ENCODE measurements around the gene WWTR1. TPM values are rescaled to one million over a fixed set of nuclear protein-coding genes. Genes with fewer than 3 reads are reported as not detected.
A peak's percentile ranks its signal among the peaks of the same experiment; 100 is the strongest.

WWTR1 gene
- total RNA-seq, 1 donor from 2014 or later, result 142 TPM

GRCh38 chr3:149655826-149656574 lies 1.8 kb downstream of the WWTR1 start:
- DNase-seq (ENCODE audit: low read depth in 2 of 2), result peak; percentile 44 to 63

- DNase-seq (ENCODE audit: low read depth in 2 of 2), result peak in 1 of 2 donors; percentile 77
These were observed 3.6 kb downstream of the WWTR1 start for GRCh38 chr3:149654188-149654601.

DNA sequence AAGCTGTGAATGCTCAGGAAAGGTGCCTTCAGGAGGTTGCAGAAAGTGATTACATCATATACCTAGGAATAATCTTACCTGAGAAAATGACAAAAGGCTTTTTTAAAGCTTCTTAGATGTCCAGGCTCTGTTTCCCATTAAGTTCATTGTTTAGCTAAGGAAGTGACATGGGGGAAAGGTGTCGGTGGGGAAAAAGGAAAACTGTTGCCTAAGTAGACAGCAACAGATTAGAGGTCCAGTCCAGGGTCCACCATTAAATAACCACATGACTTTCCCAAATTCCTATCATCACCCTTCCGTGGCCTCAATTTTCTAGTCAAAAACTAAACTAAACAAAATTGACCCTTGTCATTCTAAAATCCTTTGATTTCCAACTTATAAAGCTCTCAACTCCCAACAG lies 4.3 kb downstream of the WWTR1 start:
- peak in 1 of 2 donors; percentile 63 for DNase-seq (ENCODE audit: low read depth in 2 of 2)

DNA sequence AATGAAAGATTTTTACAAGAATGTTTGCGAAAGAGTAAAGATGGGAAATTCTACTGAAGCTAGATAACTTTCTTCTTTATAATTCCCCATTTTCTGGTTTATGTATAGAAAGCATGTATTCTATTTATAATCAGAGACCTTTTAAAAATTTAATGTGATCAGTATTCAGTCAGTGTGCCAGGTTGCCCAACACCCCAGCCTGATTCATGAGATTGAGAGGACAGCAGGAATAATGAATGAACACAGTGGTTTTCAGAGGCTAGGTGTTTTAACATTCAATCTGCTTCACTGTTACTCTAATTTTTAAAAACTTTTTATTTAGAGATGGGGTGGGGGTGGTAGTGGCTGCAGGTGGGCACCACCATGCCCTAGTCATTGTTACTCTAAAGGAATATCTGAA lies 4.7 kb downstream of the WWTR1 start:
- peak in 1 of 2 donors; percentile 49 for DNase-seq (ENCODE audit: low read depth in 2 of 2)

DNA sequence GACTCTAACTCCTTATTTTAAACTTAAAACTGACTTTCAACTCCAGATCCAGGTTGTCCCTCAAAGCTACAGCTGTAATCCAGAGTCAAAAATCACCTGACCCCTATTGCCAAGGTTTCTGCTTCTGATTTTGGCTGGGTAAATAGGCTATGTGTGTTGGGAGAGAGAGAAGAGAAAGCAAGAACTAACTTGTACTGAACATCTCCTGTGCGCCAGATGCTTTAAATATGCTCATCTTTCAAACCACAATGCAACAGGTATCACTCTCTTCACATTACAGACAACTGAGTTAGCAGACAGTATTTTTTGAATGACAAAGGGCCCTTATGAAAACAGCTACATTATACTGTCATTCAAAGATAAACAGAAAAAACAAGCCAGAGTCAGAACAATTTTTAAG lies 7.0 kb downstream of the WWTR1 start:
- no peak for DNase-seq (ENCODE audit: low read depth in 2 of 2)

GRCh38 chr3:149648525-149648924 lies 9.3 kb downstream of the WWTR1 start:
- DNase-seq (ENCODE audit: low read depth in 2 of 2), result peak in 1 of 2 donors; percentile 80

GRCh38 chr3:149647812-149648211 lies 10.0 kb downstream of the WWTR1 start:
- DNase-seq (ENCODE audit: low read depth in 2 of 2), result no peak

- no peak for DNase-seq (ENCODE audit: low read depth in 2 of 2)
These were observed 10.5 kb downstream of the WWTR1 start for GRCh38 chr3:149647285-149647684.

DNA sequence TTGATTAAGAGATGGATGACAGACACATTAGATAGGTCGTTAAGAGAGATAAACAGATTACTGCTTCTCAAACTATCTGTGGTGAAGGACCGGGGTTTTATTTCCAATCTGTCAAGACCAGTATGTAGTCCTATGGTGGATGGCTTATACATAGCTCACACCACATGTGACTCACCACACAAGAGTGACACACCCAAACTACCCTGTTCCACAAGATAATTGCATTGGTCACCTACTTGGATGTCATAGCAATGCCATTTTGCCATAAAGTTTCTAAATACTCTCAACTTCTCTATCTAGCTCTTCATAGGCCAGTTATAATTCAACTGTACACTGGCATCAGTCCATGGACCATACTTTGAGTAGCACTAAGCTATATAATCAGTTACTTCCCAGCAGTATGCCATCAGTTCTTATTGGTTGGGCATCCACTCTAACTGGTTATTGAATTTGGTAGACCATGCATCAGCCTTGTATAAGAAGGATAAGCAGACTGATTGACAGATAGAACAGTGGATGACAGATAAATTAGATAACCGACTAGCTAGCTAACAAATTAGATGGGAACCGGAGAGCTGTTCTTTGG lies 11.6 kb downstream of the WWTR1 start:
- DNase-seq (ENCODE audit: low read depth in 2 of 2), result peak in 1 of 2 donors; percentile 65

DNA sequence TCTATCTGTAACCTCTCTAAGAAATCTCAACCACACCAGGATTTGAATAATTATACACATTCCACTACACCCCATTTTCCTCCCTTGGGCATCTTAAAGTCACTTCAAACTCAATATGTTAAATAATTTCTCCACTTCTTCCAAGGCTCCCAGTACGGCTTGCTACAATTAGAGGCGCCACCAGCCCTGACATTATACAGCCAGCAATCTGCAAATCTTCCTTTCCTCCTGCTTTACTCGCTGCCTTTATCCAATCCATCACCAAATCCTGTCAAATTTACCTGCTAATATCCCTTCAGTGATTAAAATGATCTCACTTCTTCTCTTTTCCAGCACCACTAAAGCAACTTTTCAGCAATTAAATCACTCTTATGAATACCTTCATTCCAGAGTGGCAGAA lies 13.9 kb downstream of the WWTR1 start:
- no peak for DNase-seq (ENCODE audit: low read depth in 2 of 2)

DNA sequence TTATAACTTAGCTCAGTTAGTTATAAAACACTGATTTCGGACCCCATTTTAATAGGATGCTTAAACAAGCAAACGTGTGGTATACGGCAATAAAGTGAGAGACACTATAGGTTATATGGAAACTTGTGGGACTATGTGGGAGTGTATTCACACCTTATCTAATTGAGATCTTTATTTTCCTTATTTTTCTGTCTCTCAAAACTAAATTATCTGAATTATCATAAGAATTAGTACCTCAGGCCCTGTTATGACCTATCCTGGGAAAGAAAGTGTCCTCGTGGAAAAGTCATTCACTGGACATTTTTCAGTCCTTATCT lies 14.4 kb downstream of the WWTR1 start:
- DNase-seq (ENCODE audit: low read depth in 2 of 2), result no peak

GRCh38 chr3:149640976-149641728 lies 16.7 kb downstream of the WWTR1 start:
- DNase-seq (ENCODE audit: low read depth in 2 of 2), result peak in 1 of 2 donors; percentile 32

GRCh38 chr3:149639093-149639486 lies 18.7 kb downstream of the WWTR1 start:
- no peak for DNase-seq (ENCODE audit: low read depth in 2 of 2)

DNA sequence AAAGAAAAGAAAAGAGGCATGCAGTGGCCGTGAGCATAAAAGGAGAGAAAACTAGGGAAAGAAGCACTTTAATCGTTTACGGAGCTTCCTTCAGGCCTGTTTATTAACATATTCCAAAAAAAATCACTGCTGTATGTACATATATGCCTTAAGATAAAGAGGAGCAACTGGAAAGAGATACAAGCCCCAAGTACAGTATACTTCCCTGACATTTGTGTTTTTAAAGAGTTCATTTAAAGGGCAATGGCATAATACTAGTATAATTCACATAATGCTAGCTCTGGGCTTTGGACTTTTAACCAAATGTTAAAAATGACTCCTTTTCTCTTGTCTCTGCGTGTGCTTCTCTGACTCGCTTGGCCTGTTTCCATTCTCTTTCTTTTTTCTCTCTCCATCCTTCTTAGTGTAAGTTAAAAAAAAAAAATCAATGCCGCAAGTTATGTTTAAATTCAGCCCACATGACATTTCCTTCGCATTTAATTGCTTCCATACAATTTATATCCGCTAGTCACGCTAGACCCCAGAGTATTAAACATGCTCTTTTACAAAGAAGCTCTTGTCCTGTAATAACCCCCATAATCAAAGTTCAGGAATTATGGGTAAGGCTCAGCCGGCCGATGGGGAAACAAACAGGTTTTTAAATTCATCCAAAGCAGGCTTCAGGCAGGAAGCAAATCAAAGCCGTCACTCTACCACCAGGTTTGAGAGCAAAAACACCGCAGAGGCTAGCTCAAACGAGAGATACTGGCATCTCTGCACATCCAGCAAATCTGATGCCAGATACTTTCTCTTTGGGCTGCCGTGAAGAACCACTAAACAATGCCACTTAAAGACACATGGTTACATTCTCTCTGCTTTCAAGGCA lies 19.4 kb downstream of the WWTR1 start:
- DNase-seq (ENCODE audit: low read depth in 2 of 2), result peak; percentile 52 to 58

DNA sequence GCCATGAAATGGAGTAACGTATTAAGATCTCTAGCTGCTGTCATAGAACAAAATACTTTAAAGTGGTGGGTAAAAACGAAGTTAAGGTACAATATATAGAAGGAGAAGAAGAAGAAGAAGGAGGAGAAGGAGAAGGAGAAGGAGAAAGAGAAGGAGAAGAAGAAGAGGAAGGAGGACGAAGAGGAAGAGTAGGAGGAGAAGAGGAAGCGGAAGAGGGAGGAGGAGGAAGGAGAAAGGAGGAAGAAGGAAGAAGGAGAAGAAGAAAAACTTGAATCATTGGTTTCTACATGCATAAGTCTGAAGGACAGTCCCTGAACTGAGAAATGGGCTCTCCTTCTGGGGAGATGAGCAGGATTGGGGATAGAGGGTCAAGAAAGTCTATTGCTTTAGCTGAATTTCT lies 22.4 kb downstream of the WWTR1 start:
- no peak for DNase-seq (ENCODE audit: low read depth in 2 of 2)

- DNase-seq (ENCODE audit: low read depth in 2 of 2), result no peak
These were observed 23.3 kb downstream of the WWTR1 start for GRCh38 chr3:149634573-149634972.

DNA sequence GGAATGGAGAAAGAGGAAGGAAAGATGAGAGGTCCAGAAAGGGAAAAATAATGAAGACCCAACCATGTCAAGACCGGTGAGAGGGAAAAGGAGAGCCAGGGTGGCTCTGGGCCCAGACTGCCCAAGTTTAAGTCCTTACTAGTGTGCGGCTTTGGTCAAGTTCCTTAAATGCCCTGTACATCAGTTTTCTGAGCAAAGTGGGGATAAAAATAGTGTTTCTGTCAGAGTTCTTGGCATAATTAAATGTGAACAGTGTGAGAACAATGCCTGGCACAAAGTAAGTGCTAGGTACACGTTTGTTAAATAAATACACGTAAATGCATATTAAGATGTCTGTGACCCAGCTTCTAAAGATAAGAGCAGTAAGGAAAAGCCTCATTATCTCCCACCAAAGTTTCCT lies 23.8 kb downstream of the WWTR1 start:
- DNase-seq (ENCODE audit: low read depth in 2 of 2), result no peak

GRCh38 chr3:149632225-149632624 lies 25.6 kb downstream of the WWTR1 start:
- peak in 1 of 2 donors; percentile 34 for DNase-seq (ENCODE audit: low read depth in 2 of 2)

DNA sequence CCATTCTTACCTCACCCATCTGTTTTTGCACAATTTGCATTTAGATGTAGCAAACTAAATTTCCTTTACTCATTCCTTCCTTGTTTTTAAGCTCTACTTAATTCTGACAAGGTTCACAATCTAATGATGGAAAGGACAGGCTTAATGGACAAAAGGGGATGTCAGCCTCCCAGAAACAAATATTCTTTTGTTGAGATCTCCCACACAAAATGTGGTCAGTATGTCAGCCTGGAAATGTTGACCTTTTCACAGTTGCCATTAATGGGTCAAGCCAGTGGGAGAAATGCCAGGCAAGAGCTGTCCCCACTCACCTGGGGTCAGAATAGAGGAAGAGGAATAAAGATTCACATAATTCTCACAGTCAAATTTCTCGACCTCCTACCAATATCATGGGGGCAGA lies 27.0 kb downstream of the WWTR1 start:
- no peak for DNase-seq (ENCODE audit: low read depth in 2 of 2)

DNA sequence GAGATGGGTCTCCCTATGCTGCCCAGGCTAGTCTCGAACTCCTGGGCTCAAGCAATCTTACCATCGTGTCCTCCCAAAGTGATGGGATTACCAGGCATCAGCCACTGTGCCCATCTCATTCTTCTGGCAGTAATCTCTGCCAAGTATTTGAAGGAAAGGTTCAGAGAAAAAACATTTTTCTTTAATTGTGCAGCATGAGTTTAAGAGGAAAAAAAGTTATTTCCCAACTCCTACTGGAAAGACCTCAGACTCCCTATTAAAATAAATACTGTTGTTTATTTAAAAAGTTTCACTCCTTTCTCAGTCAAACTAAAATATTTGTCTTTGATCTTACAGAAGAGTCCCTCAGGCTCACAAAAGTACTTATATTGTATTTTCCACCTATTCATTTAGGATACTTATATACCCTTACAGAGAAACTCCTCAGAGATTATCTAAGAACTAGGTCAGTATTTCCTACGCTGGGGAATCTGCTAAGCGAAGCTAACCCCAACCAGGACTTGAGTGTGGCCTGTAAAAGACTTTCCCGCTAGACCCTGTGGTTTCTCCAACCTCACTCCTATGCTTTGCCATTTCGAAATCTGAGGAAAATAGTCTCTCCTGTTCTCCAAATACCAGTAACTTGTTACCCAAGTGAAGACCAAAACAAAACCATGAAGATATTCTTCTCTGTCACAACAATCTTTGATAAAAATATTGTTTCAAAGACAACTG lies 28.7 kb downstream of the WWTR1 start:
- no peak for DNase-seq (ENCODE audit: low read depth in 2 of 2)

DNA sequence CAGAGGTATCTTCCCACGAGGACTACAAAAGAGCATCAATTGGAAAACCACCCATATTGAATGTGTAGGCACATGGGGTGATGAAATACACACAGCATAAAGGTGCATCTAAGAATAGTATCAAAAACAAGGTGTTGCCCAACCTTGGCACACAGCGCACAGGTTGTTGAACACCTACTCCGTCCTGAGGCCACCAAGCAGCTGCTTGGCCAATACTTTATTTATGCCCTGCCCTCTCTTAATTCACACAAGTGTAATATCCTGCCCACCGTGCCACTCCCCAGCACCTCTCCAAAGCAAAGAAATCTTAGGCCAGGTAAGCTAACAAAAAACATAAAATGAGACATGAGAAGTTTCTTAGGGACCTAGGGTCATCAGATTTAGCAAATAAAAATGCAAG lies 31.2 kb downstream of the WWTR1 start:
- DNase-seq (ENCODE audit: low read depth in 2 of 2), result no peak

All from lung microvascular endothelial cell (primary cell).